Stimulated activated CD4-positive, alpha-beta T cell treated with anti-CD3 and anti-CD28 coated beads, Interleukin-4, amount 100 ng/mL, for 48 hours (primary cell): ENCODE results near the gene HEMGN.
"Not testable (repeated sequence)": the region's sequence is repeated elsewhere in the genome, so short reads cannot be mapped to it uniquely, and the experiment has no call there.

ENCODE experiments used
- DNase-seq, 2 donors: peaks; one replicate each; pipeline ENCODE4 v3.0.0-alpha.2; 2020; ENCODE audit warnings: low read depth in 2 of 2

Gene HEMGN

GRCh38 chr9:97964901-97965300 lies 26.9 kb upstream of the HEMGN start:
- DNase-seq = no peak

- DNase-seq = no peak
Observed at GRCh38 chr9:97963232-97963631, 25.3 kb upstream of the HEMGN start.

GRCh38 chr9:97962575-97962974 lies 24.6 kb upstream of the HEMGN start:
- no peak for DNase-seq

GRCh38 chr9:97962136-97962535 lies 24.2 kb upstream of the HEMGN start:
- DNase-seq = no peak

- no peak for DNase-seq
Observed at GRCh38 chr9:97961361-97961760, 23.4 kb upstream of the HEMGN start.

GRCh38 chr9:97960678-97961328 lies 22.8 kb upstream of the HEMGN start:
- not testable (repeated sequence) for DNase-seq

- no peak for DNase-seq
Observed at GRCh38 chr9:97959585-97959984, 21.6 kb upstream of the HEMGN start.

GRCh38 chr9:97958812-97959511 lies 21.0 kb upstream of the HEMGN start:
- no peak for DNase-seq

GRCh38 chr9:97956331-97956730 lies 18.4 kb upstream of the HEMGN start:
- DNase-seq = no peak

GRCh38 chr9:97954550-97954989 lies 16.6 kb upstream of the HEMGN start:
- DNase-seq = peak; percentile 22 to 30

- DNase-seq = not testable (repeated sequence)
Observed at GRCh38 chr9:97950873-97951272, 12.9 kb upstream of the HEMGN start.

- not testable (repeated sequence) for DNase-seq
Observed at GRCh38 chr9:97947094-97947493, 9.1 kb upstream of the HEMGN start.

GRCh38 chr9:97945470-97945869 lies 7.5 kb upstream of the HEMGN start:
- not testable (repeated sequence) for DNase-seq

GRCh38 chr9:97944612-97945011 lies 6.6 kb upstream of the HEMGN start:
- no peak for DNase-seq

- DNase-seq = no peak
Observed at GRCh38 chr9:97943308-97943855, 5.4 kb upstream of the HEMGN start.

GRCh38 chr9:97941323-97941722 lies 3.4 kb upstream of the HEMGN start:
- DNase-seq = no peak

GRCh38 chr9:97940741-97941140 lies 2.8 kb upstream of the HEMGN start:
- DNase-seq = no peak

- no peak for DNase-seq
Observed at GRCh38 chr9:97940233-97940632, 2.3 kb upstream of the HEMGN start.

GRCh38 chr9:97936998-97937397 lies 974 bp downstream of the HEMGN start:
- DNase-seq = no peak

- DNase-seq = no peak
Observed at GRCh38 chr9:97935276-97935675, 2.7 kb downstream of the HEMGN start.

- no peak for DNase-seq
Observed at GRCh38 chr9:97934321-97935115, 3.5 kb downstream of the HEMGN start.

GRCh38 chr9:97933297-97933998 lies 4.5 kb downstream of the HEMGN start:
- no peak for DNase-seq
